ENCODE measurements around the gene ERCC5.

The ERCC5 gene

DNA sequence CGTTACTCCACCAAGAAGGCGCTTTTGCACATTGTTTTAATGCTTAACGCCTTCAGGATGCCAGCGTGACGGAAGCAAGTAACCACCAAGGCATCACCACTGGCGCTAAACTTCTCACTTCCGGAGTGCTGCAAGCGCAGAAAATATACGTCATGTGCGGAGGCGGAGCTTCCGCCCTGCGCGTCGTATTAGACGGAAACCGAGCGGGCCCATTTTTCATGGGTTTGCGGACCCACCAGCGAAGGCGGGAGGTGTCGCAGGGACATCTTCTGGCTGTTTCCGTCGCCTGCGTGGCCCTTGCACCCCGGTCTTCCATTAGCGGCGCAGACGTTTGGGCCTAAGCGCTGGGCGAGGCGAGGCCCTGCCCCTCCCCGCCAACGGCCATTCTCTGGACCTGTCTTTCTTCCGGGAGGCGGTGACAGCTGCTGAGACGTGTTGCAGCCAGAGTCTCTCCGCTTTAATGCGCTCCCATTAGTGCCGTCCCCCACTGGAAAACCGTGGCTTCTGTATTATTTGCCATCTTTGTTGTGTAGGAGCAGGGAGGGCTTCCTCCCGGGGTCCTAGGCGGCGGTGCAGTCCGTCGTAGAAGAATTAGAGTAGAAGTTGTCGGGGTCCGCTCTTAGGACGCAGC lies at the start of gene ERCC5:
Gene ERCC5, plus strand, starts transcription at position 403 of the 631 bp plus-strand sequence. CDS start 235 bp downstream, outside the sequence.
- TF ChIP-seq, protein P1, sequence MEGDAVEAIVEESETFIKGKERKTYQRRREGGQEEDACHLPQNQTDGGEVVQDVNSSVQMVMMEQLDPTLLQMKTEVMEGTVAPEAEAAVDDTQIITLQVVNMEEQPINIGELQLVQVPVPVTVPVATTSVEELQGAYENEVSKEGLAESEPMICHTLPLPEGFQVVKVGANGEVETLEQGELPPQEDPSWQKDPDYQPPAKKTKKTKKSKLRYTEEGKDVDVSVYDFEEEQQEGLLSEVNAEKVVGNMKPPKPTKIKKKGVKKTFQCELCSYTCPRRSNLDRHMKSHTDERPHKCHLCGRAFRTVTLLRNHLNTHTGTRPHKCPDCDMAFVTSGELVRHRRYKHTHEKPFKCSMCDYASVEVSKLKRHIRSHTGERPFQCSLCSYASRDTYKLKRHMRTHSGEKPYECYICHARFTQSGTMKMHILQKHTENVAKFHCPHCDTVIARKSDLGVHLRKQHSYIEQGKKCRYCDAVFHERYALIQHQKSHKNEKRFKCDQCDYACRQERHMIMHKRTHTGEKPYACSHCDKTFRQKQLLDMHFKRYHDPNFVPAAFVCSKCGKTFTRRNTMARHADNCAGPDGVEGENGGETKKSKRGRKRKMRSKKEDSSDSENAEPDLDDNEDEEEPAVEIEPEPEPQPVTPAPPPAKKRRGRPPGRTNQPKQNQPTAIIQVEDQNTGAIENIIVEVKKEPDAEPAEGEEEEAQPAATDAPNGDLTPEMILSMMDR (IDR thresholded peaks at IDR 0.05; ENCODE audit: low read depth, low read length, missing control alignments), result no peak
- peak within 1 kb of the TSS; percentile 100 for H3K4me3 ChIP-seq (ENCODE audit: low read depth, low read length)
- DNase-seq (ENCODE audit: low read depth), result peak; percentile 92

DNA sequence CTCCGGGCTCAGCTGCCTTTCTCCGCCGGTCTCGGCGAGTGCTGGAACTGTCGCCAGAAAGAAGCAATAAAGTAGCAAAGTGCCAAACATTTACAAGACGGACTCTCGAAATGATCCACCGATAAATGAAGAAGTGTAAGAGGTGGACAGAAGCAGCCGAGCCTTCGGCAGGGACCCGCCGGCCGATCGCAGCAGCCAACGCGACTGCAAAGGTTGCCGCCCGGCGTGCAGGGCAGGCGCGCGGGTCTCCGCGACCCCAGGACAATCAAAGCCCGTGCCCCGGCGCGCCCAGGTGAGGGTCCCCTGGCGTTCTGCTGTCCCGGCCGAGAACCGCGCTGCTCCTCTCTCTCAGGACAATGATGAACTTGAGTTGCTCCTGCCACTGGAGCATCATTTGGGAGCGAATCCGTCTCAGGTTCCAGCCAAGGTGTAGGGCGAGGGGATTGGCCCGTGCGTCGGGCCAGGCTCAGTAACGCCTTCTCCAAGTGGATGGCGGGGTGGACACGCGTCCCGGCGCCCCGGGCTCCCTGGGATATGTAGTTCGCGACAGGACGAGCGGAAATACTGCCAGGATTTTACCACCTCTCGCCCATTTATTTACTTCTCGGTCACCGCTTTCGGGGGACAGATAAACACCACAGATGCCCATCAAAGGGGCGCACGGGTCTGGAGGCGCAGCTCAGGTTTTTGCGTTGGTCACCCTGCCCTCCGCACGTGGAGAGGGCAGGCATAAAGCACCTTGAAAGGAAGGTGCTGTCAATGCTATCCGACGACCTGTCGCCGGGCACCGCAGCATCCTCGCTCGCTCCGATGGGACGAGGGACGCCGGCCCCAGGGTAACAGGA lies 47.0 kb upstream of the ERCC5 start, which contains the start of the genes BIVM and POGLUT2:
Gene BIVM, plus strand, starts transcription at position 539 of the 845 bp plus-strand sequence. CDS start 8,149 bp downstream, outside the sequence.
Gene POGLUT2, minus strand, starts transcription at position 396 of the 845 bp plus-strand sequence. Its CDS starts 306 bp downstream, at position 90.
- H3K4me3 ChIP-seq (ENCODE audit: low read depth, low read length), result peak within 1 kb of the TSS; percentile 96
- TF ChIP-seq, protein P1 (IDR thresholded peaks at IDR 0.05; ENCODE audit: low read depth, low read length, missing control alignments), result no peak
- DNase-seq (ENCODE audit: low read depth), result peak; percentile 61

DNA sequence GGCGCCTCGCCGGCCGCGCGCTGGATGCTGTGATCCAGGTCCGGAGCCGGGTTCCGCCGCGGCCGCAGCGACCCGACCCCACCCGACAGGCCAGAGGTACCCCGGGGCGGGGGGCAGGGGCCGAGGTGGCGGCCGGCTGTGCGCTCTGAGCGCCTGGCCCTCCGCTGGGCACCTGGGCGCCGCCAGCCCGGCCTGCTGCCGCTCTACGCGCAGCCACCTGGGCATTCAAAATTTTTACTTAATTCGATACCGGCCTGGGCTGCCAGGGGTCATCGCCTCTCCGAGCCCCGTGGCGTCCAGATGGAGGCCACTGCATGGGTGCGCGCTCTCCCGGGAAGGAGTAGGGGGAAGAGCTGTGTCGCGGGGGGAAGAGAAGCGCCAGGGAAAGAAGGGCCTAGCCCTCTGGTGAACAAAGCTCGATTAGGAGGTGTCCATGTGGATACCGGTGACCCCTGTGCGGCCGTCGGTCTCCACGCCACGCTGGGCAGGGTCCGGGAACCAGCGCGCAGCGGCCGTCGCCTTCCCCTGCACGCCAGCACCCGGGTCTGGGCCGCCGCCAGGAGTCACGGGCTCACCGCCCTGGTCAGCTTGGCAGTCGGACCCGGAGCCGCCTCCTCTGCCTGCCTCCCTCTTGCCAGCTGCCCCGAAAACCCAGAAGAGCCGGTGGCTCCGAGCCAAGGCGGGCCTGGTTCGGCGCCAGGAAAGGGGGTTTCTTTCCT lies 46.2 kb upstream of the ERCC5 start:
- TF ChIP-seq, protein P1 (IDR thresholded peaks at IDR 0.05; ENCODE audit: low read depth, low read length, missing control alignments), result no peak
- no peak for DNase-seq (ENCODE audit: low read depth)

DNA sequence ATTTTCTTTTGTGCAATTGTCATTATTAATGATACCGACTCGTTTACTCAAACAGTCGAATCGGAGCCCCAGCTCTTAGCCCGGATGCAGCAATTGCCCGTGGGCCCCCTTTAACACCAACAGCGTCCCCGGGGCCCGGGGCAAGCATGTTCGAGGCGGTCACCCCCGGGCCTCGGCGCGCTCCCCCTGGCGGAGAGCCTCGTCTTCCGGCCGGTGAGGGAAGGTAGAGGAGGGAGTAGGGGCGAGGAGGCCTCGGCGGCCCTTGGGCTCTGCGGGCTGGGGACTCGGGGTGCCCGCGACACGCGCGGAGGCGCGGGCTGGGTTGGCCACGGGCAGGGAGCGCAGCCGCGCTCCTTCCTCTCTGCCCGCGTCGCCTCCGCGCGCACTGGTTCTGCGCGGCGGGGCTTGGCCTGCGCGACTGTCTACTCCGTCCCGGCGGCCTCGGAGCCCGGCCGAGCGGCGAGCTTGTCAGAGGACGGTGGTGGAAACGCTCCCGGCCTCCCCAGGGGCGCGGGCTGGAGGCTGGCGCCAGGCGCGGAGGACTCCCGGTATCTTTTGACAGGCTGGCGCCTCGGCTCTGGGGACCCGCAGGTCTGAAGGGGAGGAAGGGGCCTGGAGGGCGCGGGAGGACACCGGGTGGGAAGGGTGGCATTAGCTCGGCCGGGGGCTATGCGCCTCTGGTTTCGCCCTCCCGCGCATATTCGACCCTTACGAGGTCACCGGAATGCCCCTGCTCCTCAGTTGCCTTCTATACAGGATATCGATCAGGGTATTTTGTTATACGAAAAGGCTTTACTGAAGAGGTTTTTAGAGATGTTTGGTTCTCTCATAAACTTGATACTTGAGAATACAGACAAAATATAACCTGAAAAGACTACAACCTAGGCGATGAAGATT lies 45.4 kb upstream of the ERCC5 start:
- peak; percentile 33 for DNase-seq (ENCODE audit: low read depth)
- peak overlapping the region; percentile 96 for H3K4me3 ChIP-seq (ENCODE audit: low read depth, low read length)
- TF ChIP-seq, protein P1 (IDR thresholded peaks at IDR 0.05; ENCODE audit: low read depth, low read length, missing control alignments), result peak; percentile 77

More for the DNA sequence above, 46.2 kb upstream of the ERCC5 start:
- H3K4me3 ChIP-seq (ENCODE audit: low read depth, low read length), result peak overlapping the region; percentile 96

DNA sequence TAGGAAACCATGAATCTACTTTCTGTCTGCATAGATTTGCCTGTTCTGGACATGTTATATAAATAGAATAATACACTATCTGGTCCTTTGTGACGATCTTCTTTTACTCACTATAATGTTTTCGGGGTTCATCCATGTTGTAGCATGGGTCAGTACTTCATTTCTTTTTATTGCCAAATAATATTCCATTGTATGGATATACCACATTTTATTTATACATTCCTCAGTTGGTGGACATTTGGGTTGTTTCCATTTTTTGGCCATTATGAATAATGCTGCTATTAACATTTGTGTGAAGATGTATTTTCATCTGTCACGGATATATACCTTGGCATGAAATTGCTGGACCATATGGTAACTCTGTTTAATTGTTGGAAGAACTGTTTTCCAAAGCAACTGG lies 40.2 kb upstream of the ERCC5 start:
- no peak for DNase-seq (ENCODE audit: low read depth)
- TF ChIP-seq, protein P1 (IDR thresholded peaks at IDR 0.05; ENCODE audit: low read depth, low read length, missing control alignments), result no peak
- H3K4me3 ChIP-seq (ENCODE audit: low read depth, low read length), result no peak overlapping the region

DNA sequence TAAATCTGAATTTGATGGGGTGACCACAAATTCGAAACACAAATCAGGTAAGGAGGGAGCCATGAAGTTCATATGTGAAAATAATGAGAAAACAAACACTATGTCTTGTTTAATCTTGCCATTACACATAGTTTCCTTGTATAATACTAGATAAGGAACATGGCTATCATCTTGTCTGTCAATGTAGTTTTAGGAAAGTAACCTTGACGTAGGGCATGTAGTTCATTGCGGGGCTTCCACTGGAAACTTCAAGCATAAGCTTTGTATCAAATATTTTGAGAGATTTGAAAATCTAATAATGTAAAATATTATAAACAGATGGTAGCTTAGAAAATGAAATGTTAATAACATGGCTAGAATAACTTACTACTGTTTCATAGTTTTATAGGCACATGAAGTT lies 38.1 kb upstream of the ERCC5 start:
- no peak overlapping the region for H3K4me3 ChIP-seq (ENCODE audit: low read depth, low read length)
- no peak for DNase-seq (ENCODE audit: low read depth)
- TF ChIP-seq, protein P1 (IDR thresholded peaks at IDR 0.05; ENCODE audit: low read depth, low read length, missing control alignments), result no peak

Data from GM12864 (cell line).